Endothelial cell of umbilical vein (primary cell): ENCODE measurements around the gene RRP8. TPM values are rescaled to one million over a fixed set of nuclear protein-coding genes. Genes with fewer than 3 reads are reported as not detected.

Experiments used
- BruUV-seq: library from RNA; stranded (reverse); fragments of 400-500 nt; replicated peaks from 2 replicates; lab custom pipeline; 2021; lab: Mats Ljungman, UMichigan
- CTCF ChIA-PET: fragments of 300-600, 350-600 bp; sonication (Branson Sonifier 250); formaldehyde crosslinking; loops from one replicate; lab custom pipeline; 2021; ENCODE audit warnings: antibody characterized with exemption, inconsistent platforms; lab: Charles Lee
- POLR2A ChIA-PET: fragments of 300-600, 350-600 bp; sonication (Branson Sonifier 250); formaldehyde crosslinking; loops from one replicate; lab custom pipeline; 2021; ENCODE audit warnings: antibody characterized with exemption, inconsistent platforms; lab: Charles Lee
- DNase-seq: peaks from one replicate; pipeline ENCODE4 v3.0.0-alpha.2; 2011; ENCODE audit warnings: low read depth, low spot score
- FAIRE-seq: peaks from 2 replicates; lab custom pipeline; 2011; peaks lifted over from hg19 to GRCh38; lab: Jason Lieb, UNC
- H2AFZ ChIP-seq: 2 replicates; pipeline ENCODE4 v1.6.0; 2012; ENCODE audit warnings: low read depth, low read length, control low read depth, inconsistent platforms
- H3K27ac ChIP-seq: 2 replicates; pipeline ENCODE4 v1.5.1; 2011; ENCODE audit warnings: low read depth, mild to moderate bottlenecking, control low read depth, low read length, moderate library complexity; ENCODE audit not compliant: insufficient read depth
- H3K27me3 ChIP-seq, 2 experiments: 2 replicates each; pipeline versions ENCODE4 v1.6.0 to v1.6.1; 2011; ENCODE audit warnings: low read length in 2 of 2, mixed read lengths in 1 of 2; ENCODE audit not compliant: control insufficient read depth in 2 of 2, insufficient read depth in 2 of 2
- H3K36me3 ChIP-seq, 2 experiments: 2 replicates in 1 of 2; 3 replicates in 1 of 2; pipeline ENCODE4 v1.5.1; 2011; ENCODE audit warnings: low read length in 2 of 2, mild to moderate bottlenecking in 1 of 2, moderate library complexity in 1 of 2; ENCODE audit not compliant: control insufficient read depth in 2 of 2, insufficient read depth in 2 of 2; ENCODE audit errors: extremely low read depth in 1 of 2
- H3K4me1 ChIP-seq: 3 replicates; pipeline ENCODE4 v1.5.1; 2011; ENCODE audit warnings: mild to moderate bottlenecking, low read length; ENCODE audit not compliant: control insufficient read depth, insufficient read depth; ENCODE audit errors: extremely low read depth
- H3K4me2 ChIP-seq: 2 replicates; pipeline ENCODE4 v1.6.1; 2011; ENCODE audit warnings: low read length, control low read depth, mixed read lengths; ENCODE audit not compliant: insufficient read depth
- H3K4me3 ChIP-seq, 3 experiments: fragments of 200-600 bp in 1 of 3; sonication (generic), shearing (Covaris generic) in 1 of 3; replicated peaks in 1 of 3; 2 replicates each; pipeline ENCODE4 v1.5.1; 2011 to 2016; ENCODE audit warnings: control low read depth in 3 of 3, low read length in 3 of 3, mild to moderate bottlenecking in 2 of 3, inconsistent platforms in 1 of 3, low read depth in 1 of 3, moderate library complexity in 1 of 3; ENCODE audit not compliant: insufficient read depth in 1 of 3
- H3K79me2 ChIP-seq: 2 replicates; pipeline ENCODE4 v1.6.0; 2012; ENCODE audit warnings: low read length, inconsistent platforms; ENCODE audit not compliant: control insufficient read depth, insufficient read depth
- H3K9ac ChIP-seq: replicated peaks from 2 replicates; pipeline ENCODE3; 2011; ENCODE audit warnings: low read length, control low read depth; ENCODE audit not compliant: insufficient read depth; ENCODE audit errors: extremely low read depth
- H3K9me1 ChIP-seq: replicated peaks from 3 replicates; pipeline ENCODE4 v1.6.0; 2011; ENCODE audit warnings: mild to moderate bottlenecking, low read length; ENCODE audit not compliant: control insufficient read depth, insufficient read depth; ENCODE audit errors: extremely low read depth
- H3K9me3 ChIP-seq: replicated peaks from 2 replicates; pipeline ENCODE4 v1.5.1; 2012; ENCODE audit warnings: low read length, inconsistent platforms; ENCODE audit not compliant: control insufficient read depth, insufficient read depth
- H4K20me1 ChIP-seq: replicated peaks from 2 replicates; pipeline ENCODE3; 2011; ENCODE audit warnings: mild to moderate bottlenecking, low read length; ENCODE audit not compliant: control insufficient read depth, insufficient read depth; ENCODE audit errors: extremely low read depth
- CTCF ChIP-seq, 2 donors: IDR thresholded peaks; 1 replicate in 1 of 2; 2 replicates in 1 of 2; pipeline ENCODE4 v1.5.1; 2011; ENCODE audit warnings: low read length in 2 of 2, mild to moderate bottlenecking in 2 of 2, moderate library complexity in 2 of 2, control low read depth in 1 of 2, inconsistent platforms in 1 of 2, low read depth in 1 of 2; ENCODE audit not compliant: insufficient read depth in 1 of 2; ENCODE audit errors: extremely low read depth in 1 of 2
- EZH2 ChIP-seq: IDR thresholded peaks from 2 replicates; pipeline ENCODE4 v1.6.1; 2012; ENCODE audit warnings: borderline replicate concordance, low read depth, mild to moderate bottlenecking, moderate library complexity, low read length, inconsistent platforms; ENCODE audit not compliant: severe bottlenecking
- FOS ChIP-seq: IDR thresholded peaks from 2 replicates; pipeline ENCODE4 v1.6.1; 2011; ENCODE audit warnings: mild to moderate bottlenecking, low read length, moderate library complexity, borderline replicate concordance; ENCODE audit not compliant: insufficient read depth
- GATA2 ChIP-seq: IDR thresholded peaks from 2 replicates; pipeline ENCODE4 v1.7.0; 2011; ENCODE audit warnings: low read depth, mild to moderate bottlenecking, moderate library complexity, mixed read lengths, low read length; ENCODE audit not compliant: insufficient read length, insufficient read depth
- JUN ChIP-seq: IDR thresholded peaks from 2 replicates; pipeline ENCODE4 v1.6.1; 2011; ENCODE audit warnings: borderline replicate concordance, low read depth; ENCODE audit not compliant: insufficient read length, insufficient read depth
- MYC ChIP-seq: IDR thresholded peaks from one replicate; pipeline ENCODE4 v1.6.1; 2011; ENCODE audit warnings: mild to moderate bottlenecking, low read depth, low read length
- POLR2A ChIP-seq: IDR thresholded peaks from 2 replicates; pipeline ENCODE4 v1.6.1; 2012; ENCODE audit warnings: low read depth, mild to moderate bottlenecking, control low read depth, low read length
- POLR2AphosphoS5 ChIP-seq: IDR thresholded peaks from 2 replicates; pipeline ENCODE4 v1.6.1; 2012; ENCODE audit warnings: low read depth, mild to moderate bottlenecking, control low read depth, low read length, moderate library complexity; ENCODE audit not compliant: insufficient read depth
- dilution Hi-C: fragments of 300-500 bp; cut with MboI; formaldehyde crosslinking; loops from one replicate; pipeline ENCODE4 v1.15.0; 2019; ENCODE audit warnings: low sequenced_read_pairs; ENCODE audit not compliant: extremely low pct_ligation_motif_present
- intact Hi-C: fragments of 100-400 bp; cut with micrococcal nuclease; formaldehyde crosslinking; loops from one replicate; pipeline ENCODE4 v1.10.0; 2022
- polyA plus RNA-seq, 4 experiments: library from polyadenylated mRNA; depleted of rRNA in 3 of 4; stranded (reverse) in 3 of 4; unstranded in 1 of 4; fragments of >200 nt; gene quantifications; 2 replicates each; pipeline versions ENCODE4 v1.2.1 to v1.2.3, GENCODE V29; 2011 to 2012; ENCODE audit warnings: missing spikeins in 1 of 4
- total RNA-seq: library from RNA; stranded (reverse); gene quantifications from 2 replicates; pipeline ENCODE4 v1.2.3, GENCODE V29; 2021
- TF ChIP-seq, protein P1 (sequence below): IDR thresholded peaks from 2 replicates; pipeline ENCODE4 v1.6.1; 2011; ENCODE audit not compliant: insufficient read depth, insufficient read length

The RRP8 gene
- total and polyA plus RNA-seq, 2 donors (not counting 3 experiments of a cell fraction or from before 2014, with no cell fraction given), result 6.4 to 19.4 TPM

GRCh38 chr11:6620636-6621035 lies 17.2 kb upstream of the RRP8 start:
- intact Hi-C loops (no loop called here), dilution Hi-C loops (no loop called here)
- POLR2A ChIA-PET, result interaction anchor here (1.4 kb wide), 1 partner anchor 15 kb away, joined by 4 read pairs; no protein-coding TSS in a partner anchor
- Histone ChIP-seq H3K9me3 (no peaks in the 10 kb centered on the region), H3K4me1 (peaks cover 33% of the 10 kb centered on the region), H3K9ac (no peak overlapping the region), H3K9me1 (no peaks in the 10 kb centered on the region), H3K27me3 (no peaks in the 10 kb centered on the region), H2AFZ (no peak overlapping the region), H3K27ac (no peak overlapping the region), H3K79me2 (peaks cover 7% of the 10 kb centered on the region), H3K4me2 (no peak overlapping the region), H4K20me1 (no peaks in the 10 kb centered on the region), H3K4me3 (no peak overlapping the region), H3K36me3 (peaks cover 3 to 25% of the 10 kb centered on the region in 2 experiments)
- TF ChIP-seq FOS, result no peak
- DNase-seq (no peak), FAIRE-seq (peak; percentile 12)
- CTCF ChIA-PET, result interaction anchor here (1.5 to 7.6 kb wide), 5 partner anchors 47 to 241 kb away, joined by 5 to 79 read pairs (median 8); partner anchors contain the start of gene MRPL17
- BruUV-seq, result no TSS peak

GRCh38 chr11:6619004-6619745 lies 15.8 kb upstream of the RRP8 start, which contains the start of gene TPP1:
Gene TPP1 (minus strand): TSS chr11:6619422. CDS start chr11:6619400, 22 bp downstream.
- dilution Hi-C loops, result no loop called here
- ChIA-PET CTCF (interaction anchor here (1.0 to 7.6 kb wide), 20 partner anchors 10 to 240 kb away, joined by 3 to 79 read pairs (median 4); partner anchors contain the start of genes ILK, MRPL17, RRP8 and TRIM3), POLR2A (interaction anchor here (0.7 to 1.9 kb wide), 6 partner anchors 10 to 996 kb away, joined by 3 to 7 read pairs (median 4); partner anchors contain the start of genes ILK and MRPL17)
- Histone ChIP-seq H3K9me1 (no peaks in the 10 kb centered on the region), H3K9ac (peak within 1 kb of the TSS; percentile 78), H2AFZ (peak within 1 kb of the TSS; percentile 61), H3K9me3 (no peaks in the 10 kb centered on the region), H4K20me1 (no peaks in the 10 kb centered on the region), H3K36me3 (peaks cover 8 to 21% of the 10 kb centered on the region in 2 experiments), H3K4me3 (peak within 1 kb of the TSS; percentile 26 to 88 (median 87)), H3K4me1 (peaks cover 33% of the 10 kb centered on the region), H3K27me3 (no peaks in the 10 kb centered on the region), H3K27ac (peak within 1 kb of the TSS; percentile 68), H3K79me2 (peaks cover 7% of the 10 kb centered on the region), H3K4me2 (peak within 1 kb of the TSS; percentile 80)
- TF ChIP-seq, protein P1, sequence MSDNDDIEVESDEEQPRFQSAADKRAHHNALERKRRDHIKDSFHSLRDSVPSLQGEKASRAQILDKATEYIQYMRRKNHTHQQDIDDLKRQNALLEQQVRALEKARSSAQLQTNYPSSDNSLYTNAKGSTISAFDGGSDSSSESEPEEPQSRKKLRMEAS, result peak; percentile 94
- TF ChIP-seq EZH2 (no peak), FOS (no peak), POLR2A (peak; percentile 92), JUN (no peak), POLR2AphosphoS5 (peak; percentile 44), MYC (no peak), GATA2 (no peak), CTCF (IDR thresholded peaks at IDR 0.05; ENCODE audit: extremely low read depth in 1 of 2, insufficient read depth in 1 of 2, low read depth in 1 of 2, low read length in 2 of 2) (no peak)
- intact Hi-C loops, result loop anchor here (1.0 to 5.0 kb wide), 6 partner anchors 16 to 144 kb away; partner anchors contain the start of gene MRPL17
- DNase-seq (peak; percentile 97), FAIRE-seq (peak; percentile 99)
- no TSS peak for BruUV-seq
